GM12878 (cell line): ENCODE data around the gene CHMP3. TPM values are rescaled to one million over a fixed set of nuclear protein-coding genes. Genes with fewer than 3 reads are reported as not detected.

Source experiments
- ATAC-seq: fragments of 200-7000 bp; cut with Tn5 transposase; 3 replicates; pipeline ENCODE4 v1.9.1; 2020; ENCODE audit warnings: mild to moderate bottlenecking, moderate library complexity
- BruUV-seq: library from RNA; stranded (reverse); fragments of 400-500 nt; replicated peaks from 2 replicates; lab custom pipeline; 2021; lab: Mats Ljungman, UMichigan
- CTCF ChIA-PET: fragments of 300-600 bp; sonication (Branson Sonifier 250); formaldehyde crosslinking; extraction: SDS; loops from one replicate; lab custom pipeline; 2021; ENCODE audit warnings: inconsistent platforms; lab: Yijun Ruan, JAX
- POLR2A ChIA-PET: fragments of 350-600 bp; formaldehyde crosslinking; extraction: SDS; loops from one replicate; lab custom pipeline; 2021; ENCODE audit warnings: inconsistent platforms; lab: Charles Lee
- RAD21 ChIA-PET: fragments of 300-600 bp; sonication (Branson Sonifier 250); formaldehyde crosslinking; loops from one replicate; lab custom pipeline; 2023; ENCODE audit warnings: antibody characterized with exemption; ENCODE audit not compliant: unreplicated experiment; lab: Charles Lee
- SMC1A ChIA-PET: fragments of 300-600 bp; sonication (Branson Sonifier 250); formaldehyde crosslinking; loops from one replicate; lab custom pipeline; 2023; ENCODE audit not compliant: unreplicated experiment, uncharacterized antibody; lab: Charles Lee
- DNase-seq: peaks from one replicate; pipeline ENCODE4 v3.0.0-alpha.2; 2011; ENCODE audit warnings: low read depth, low spot score
- FAIRE-seq: peaks from 3 replicates; lab custom pipeline; 2011; peaks lifted over from hg19 to GRCh38; lab: Jason Lieb, UNC
- H2AFZ ChIP-seq: 2 replicates; pipeline ENCODE4 v1.6.0; 2011; ENCODE audit warnings: low read depth, low read length, control low read depth; ENCODE audit not compliant: control insufficient read depth
- H3K27ac ChIP-seq: 2 replicates; pipeline ENCODE4 v1.5.1; 2011; ENCODE audit warnings: control low read depth; ENCODE audit not compliant: control insufficient read depth, insufficient read depth
- H3K27me3 ChIP-seq, 2 experiments: replicated peaks in 1 of 2; 2 replicates each; pipeline versions ENCODE4 v1.6.0 to v1.6.1; 2011; ENCODE audit warnings: low read length in 1 of 2; ENCODE audit not compliant: control insufficient read depth in 2 of 2, insufficient read depth in 2 of 2
- H3K36me3 ChIP-seq, 2 experiments: 2 replicates each; pipeline ENCODE4 v1.5.1; 2011; ENCODE audit warnings: low read length in 1 of 2; ENCODE audit not compliant: control insufficient read depth in 2 of 2, insufficient read depth in 2 of 2
- H3K4me1 ChIP-seq: 2 replicates; pipeline ENCODE4 v1.6.1; 2011; ENCODE audit warnings: mild to moderate bottlenecking, low read length, moderate library complexity, mixed read lengths; ENCODE audit not compliant: control insufficient read depth, insufficient read depth
- H3K4me2 ChIP-seq: 2 replicates; pipeline ENCODE4 v1.6.0; 2011; ENCODE audit warnings: control low read depth; ENCODE audit not compliant: control insufficient read depth, insufficient read depth
- H3K4me3 ChIP-seq: fragments of 200-600 bp; sonication (generic); 2 replicates; pipeline ENCODE4 v1.5.1; 2016
- H3K79me2 ChIP-seq: 2 replicates; pipeline ENCODE4 v1.6.0; 2011; ENCODE audit warnings: low read length; ENCODE audit not compliant: control insufficient read depth, insufficient read depth
- H3K9ac ChIP-seq: 2 replicates; pipeline ENCODE4 v1.8.0; 2011; ENCODE audit warnings: low read length, control low read depth, mixed read lengths; ENCODE audit not compliant: control insufficient read depth, insufficient read depth
- H3K9me3 ChIP-seq: replicated peaks from 3 replicates; pipeline ENCODE4 v1.5.1; 2011; ENCODE audit warnings: mild to moderate bottlenecking, low read length; ENCODE audit not compliant: control insufficient read depth, insufficient read depth
- H4K20me1 ChIP-seq: 2 replicates; pipeline ENCODE4 v1.6.0; 2011; ENCODE audit not compliant: control insufficient read depth, insufficient read depth
- ATF3 ChIP-seq: IDR thresholded peaks from 2 replicates; pipeline ENCODE4 v1.6.1; 2011; ENCODE audit warnings: low read depth, mild to moderate bottlenecking, low read length, moderate library complexity, borderline replicate concordance; ENCODE audit errors: extremely low read depth
- BCLAF1 ChIP-seq: fragments of 450-650 bp; IDR thresholded peaks from 2 replicates; pipeline ENCODE4 v1.6.1; 2017; ENCODE audit warnings: antibody characterized with exemption, mild to moderate bottlenecking, moderate library complexity
- E2F4 ChIP-seq: IDR thresholded peaks from 2 replicates; pipeline ENCODE4 v1.6.1; 2012; ENCODE audit warnings: low read depth, low read length, improper control_type of control experiment
- EP300 ChIP-seq, 2 experiments: fragments of 150-350 bp in 1 of 2; IDR thresholded peaks; 2 replicates each; pipeline ENCODE4 v1.6.1; 2011 to 2012; ENCODE audit warnings: low read depth in 2 of 2, low read length in 2 of 2, borderline replicate concordance in 1 of 2, improper control_type of control experiment in 1 of 2, inconsistent platforms in 1 of 2; ENCODE audit not compliant: control insufficient read depth in 1 of 2
- KDM1A ChIP-seq: fragments of 200-600 bp; sonication (generic); IDR thresholded peaks from 2 replicates; pipeline ENCODE4 v1.6.1; 2016; ENCODE audit warnings: borderline replicate concordance
- LARP7 ChIP-seq: fragments of 450-650 bp; IDR thresholded peaks from 2 replicates; pipeline ENCODE4 v1.6.1; 2017; ENCODE audit warnings: mild to moderate bottlenecking
- NFYA ChIP-seq: IDR thresholded peaks from 2 replicates; pipeline ENCODE4 v1.6.1; 2011; ENCODE audit warnings: low read depth, mild to moderate bottlenecking, low read length, improper control_type of control experiment, borderline replicate concordance
- PRDM15 ChIP-seq: fragments of 450-650 bp; formaldehyde crosslinking; IDR thresholded peaks from 2 replicates; pipeline ENCODE4 v1.4.0; 2020; ENCODE audit warnings: mild to moderate bottlenecking, moderate library complexity
- RFX5 ChIP-seq: IDR thresholded peaks from 2 replicates; pipeline ENCODE4 v1.6.1; 2011; ENCODE audit warnings: low read depth, low read length, improper control_type of control experiment
- SPI1 ChIP-seq: IDR thresholded peaks from 2 replicates; pipeline ENCODE4 v1.6.1; 2011; ENCODE audit warnings: low read depth, mild to moderate bottlenecking, low read length, moderate library complexity, borderline replicate concordance; ENCODE audit not compliant: insufficient read depth
- ZNF384 ChIP-seq: IDR thresholded peaks from 2 replicates; pipeline ENCODE4 v1.6.1; 2012; ENCODE audit warnings: low read depth, mild to moderate bottlenecking, low read length, improper control_type of control experiment, borderline replicate concordance
- ZZZ3 ChIP-seq: IDR thresholded peaks from 2 replicates; pipeline ENCODE4 v1.6.1; 2011; ENCODE audit warnings: low read depth; ENCODE audit not compliant: control insufficient read depth, insufficient read length
- WGBS: methylation state at CpG from one replicate; pipeline ENCODE4 v1.1.6; 2016; ENCODE audit warnings: low lambda C conversion rate; ENCODE audit not compliant: insufficient replicate concordance, insufficient coverage; ENCODE audit errors: missing lambda C conversion rate; 5-methylcytosine and 5-hydroxymethylcytosine counted together
- in situ Hi-C: fragments of 300-500 bp; cut with MboI; formaldehyde crosslinking; loops from 9 replicates; pipeline ENCODE4 v1.14.3; 2018; ENCODE audit warnings: mixed read lengths
- intact Hi-C: fragments of 100-400 bp; cut with micrococcal nuclease; formaldehyde crosslinking; loops from one replicate; pipeline ENCODE4 v1.14.2; 2022; ENCODE audit not compliant: unreplicated experiment
- polyA plus RNA-seq, 11 experiments: library from polyadenylated mRNA; depleted of rRNA in 4 of 11; unstranded in 6 of 11; stranded (reverse) in 5 of 11; fragments of >200 nt; fragmentation: Nextera tagmentation in 4 of 11; fragmentation: Illumina TruSeq in 1 of 11; extraction: Ambion mirVana in 4 of 11; extraction: Trizol in 1 of 11; gene quantifications; 1 replicate in 1 of 11; 2 replicates in 10 of 11; pipeline versions ENCODE4 v1.2.1 to v1.2.3, GENCODE V29; 2011 to 2016; ENCODE audit warnings: inconsistent platforms in 2 of 11, missing spikeins in 2 of 11, low read depth in 1 of 11
- total RNA-seq, 4 experiments: library from RNA; depleted of rRNA in 3 of 4; stranded (reverse); fragments of >200 nt in 3 of 4; fragmentation: Illumina TruSeq in 1 of 4; extraction: Trizol in 1 of 4; gene quantifications; 2 replicates each; pipeline versions ENCODE4 v1.2.1 to v1.2.3, GENCODE V29; 2013 to 2021

Gene CHMP3
- total and polyA plus RNA-seq, 10 of the 15 experiments (the other 5 are each of a cell fraction or from before 2014, with no cell fraction given), result 22.5 to 56.8 (median 32.5) TPM

- TF ChIP-seq ATF3 (no peak), LARP7 (no peak), RFX5 (no peak), PRDM15 (CRISPR knock-in tag) (no peak), ZZZ3 (no peak), EP300 (IDR thresholded peaks at IDR 0.05; ENCODE audit: borderline replicate concordance in 1 of 2, control insufficient read depth in 1 of 2, low read depth in 2 of 2, low read length in 2 of 2) (no peak)
Observed at GRCh38 chr2:86580560-86580959, 17.3 kb upstream of the CHMP3 start (continued).

GRCh38 chr2:86577817-86578456 lies 14.7 kb upstream of the CHMP3 start:
- H3K9ac ChIP-seq, result no peak overlapping the region
- H4K20me1 ChIP-seq, result no peaks in the 10 kb centered on the region
- FAIRE-seq, result no peak
- no peak for DNase-seq
- H3K36me3 ChIP-seq, result no peaks in the 10 kb centered on the region
- no peak overlapping the region for H3K4me3 ChIP-seq
- ATAC-seq, result no peak
- in situ Hi-C loops (no loop called here), intact Hi-C loops (no loop called here)
- no peaks in the 10 kb centered on the region for H3K79me2 ChIP-seq
- H3K9me3 ChIP-seq, result no peaks in the 10 kb centered on the region
- ChIA-PET POLR2A (no interaction called here), RAD21 (no interaction called here), CTCF (no interaction called here), SMC1A (no interaction called here)
- no TSS peak for BruUV-seq
- H3K27me3 ChIP-seq, result no peaks in the 10 kb centered on the region
- H3K27ac ChIP-seq, result no peak overlapping the region
- H2AFZ ChIP-seq, result no peak overlapping the region
- H3K4me1 ChIP-seq, result no peaks in the 10 kb centered on the region
- no peak overlapping the region for H3K4me2 ChIP-seq
- WGBS, result 74% methylated on average over 2 of the region's 2 CpGs
- TF ChIP-seq E2F4 (no peak), RFX5 (no peak), ZNF384 (no peak), NFYA (no peak), ZZZ3 (no peak), SPI1 (no peak), KDM1A (no peak), BCLAF1 (no peak)
